HL-60 (cell line): ENCODE results near the gene ALOXE3.

Experiments used
- GABPA ChIP-seq: IDR thresholded peaks from 2 replicates; pipeline ENCODE4 v1.6.1; 2012; ENCODE audit warnings: low read depth
- POLR2AphosphoS5 ChIP-seq: IDR thresholded peaks from 2 replicates; pipeline ENCODE4 v1.6.1; 2012; ENCODE audit warnings: low read depth
- SPI1 ChIP-seq: IDR thresholded peaks from 2 replicates; pipeline ENCODE4 v1.6.1; 2012; ENCODE audit warnings: low read depth, mild to moderate bottlenecking, borderline replicate concordance
- TF ChIP-seq, protein P1 (sequence below): IDR thresholded peaks from one replicate; pipeline ENCODE4 v1.5.1; 2011; ENCODE audit warnings: low read length, control low read depth, inconsistent platforms; ENCODE audit not compliant: insufficient read depth
- TF ChIP-seq, protein P2 (sequence below): IDR thresholded peaks from 2 replicates; pipeline ENCODE4 v1.6.1; 2012; ENCODE audit warnings: low read depth; ENCODE audit not compliant: insufficient replicate concordance

DNA sequence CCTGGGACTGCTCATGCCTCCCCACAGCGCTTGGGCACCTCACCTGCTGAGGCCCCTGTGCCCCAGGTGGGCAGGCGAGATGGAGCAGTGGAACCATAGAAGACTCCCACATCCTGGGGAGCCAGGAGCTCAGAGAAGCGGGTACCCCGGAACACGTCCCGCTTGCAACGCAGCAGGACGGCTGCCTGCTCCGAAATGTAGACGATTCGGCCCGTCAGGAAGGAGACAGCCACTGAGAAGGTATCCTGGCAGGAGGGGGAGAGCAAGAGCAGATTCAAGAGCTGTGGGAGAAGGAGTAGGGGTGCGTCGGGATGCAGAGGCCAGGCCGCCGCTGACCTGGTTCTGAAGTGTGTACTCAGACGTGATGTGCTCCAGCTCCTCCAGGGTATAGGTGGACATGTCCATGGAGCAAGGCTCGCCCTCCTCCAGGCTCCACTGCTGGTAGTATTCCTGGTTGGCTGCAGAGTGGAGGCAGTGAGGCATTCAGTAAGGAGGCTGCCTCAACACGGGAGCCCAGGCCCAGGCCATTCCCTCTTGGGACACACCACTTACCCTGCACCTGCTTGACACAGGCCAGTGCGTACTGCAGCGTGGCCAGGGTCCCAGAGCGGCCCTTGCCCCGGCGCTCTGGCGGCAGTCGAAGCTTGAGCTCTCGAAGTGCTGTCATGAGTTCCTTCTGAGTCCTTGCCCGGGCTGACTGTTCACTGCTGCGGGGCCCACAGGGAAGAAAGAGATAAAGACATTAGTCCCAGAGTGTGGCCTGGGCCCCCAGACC, 31.3 kb upstream of the ALOXE3 start:
- TF ChIP-seq, protein P1, sequence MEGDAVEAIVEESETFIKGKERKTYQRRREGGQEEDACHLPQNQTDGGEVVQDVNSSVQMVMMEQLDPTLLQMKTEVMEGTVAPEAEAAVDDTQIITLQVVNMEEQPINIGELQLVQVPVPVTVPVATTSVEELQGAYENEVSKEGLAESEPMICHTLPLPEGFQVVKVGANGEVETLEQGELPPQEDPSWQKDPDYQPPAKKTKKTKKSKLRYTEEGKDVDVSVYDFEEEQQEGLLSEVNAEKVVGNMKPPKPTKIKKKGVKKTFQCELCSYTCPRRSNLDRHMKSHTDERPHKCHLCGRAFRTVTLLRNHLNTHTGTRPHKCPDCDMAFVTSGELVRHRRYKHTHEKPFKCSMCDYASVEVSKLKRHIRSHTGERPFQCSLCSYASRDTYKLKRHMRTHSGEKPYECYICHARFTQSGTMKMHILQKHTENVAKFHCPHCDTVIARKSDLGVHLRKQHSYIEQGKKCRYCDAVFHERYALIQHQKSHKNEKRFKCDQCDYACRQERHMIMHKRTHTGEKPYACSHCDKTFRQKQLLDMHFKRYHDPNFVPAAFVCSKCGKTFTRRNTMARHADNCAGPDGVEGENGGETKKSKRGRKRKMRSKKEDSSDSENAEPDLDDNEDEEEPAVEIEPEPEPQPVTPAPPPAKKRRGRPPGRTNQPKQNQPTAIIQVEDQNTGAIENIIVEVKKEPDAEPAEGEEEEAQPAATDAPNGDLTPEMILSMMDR = no peak
- no peak for TF ChIP-seq POLR2AphosphoS5
- TF ChIP-seq, protein P2, sequence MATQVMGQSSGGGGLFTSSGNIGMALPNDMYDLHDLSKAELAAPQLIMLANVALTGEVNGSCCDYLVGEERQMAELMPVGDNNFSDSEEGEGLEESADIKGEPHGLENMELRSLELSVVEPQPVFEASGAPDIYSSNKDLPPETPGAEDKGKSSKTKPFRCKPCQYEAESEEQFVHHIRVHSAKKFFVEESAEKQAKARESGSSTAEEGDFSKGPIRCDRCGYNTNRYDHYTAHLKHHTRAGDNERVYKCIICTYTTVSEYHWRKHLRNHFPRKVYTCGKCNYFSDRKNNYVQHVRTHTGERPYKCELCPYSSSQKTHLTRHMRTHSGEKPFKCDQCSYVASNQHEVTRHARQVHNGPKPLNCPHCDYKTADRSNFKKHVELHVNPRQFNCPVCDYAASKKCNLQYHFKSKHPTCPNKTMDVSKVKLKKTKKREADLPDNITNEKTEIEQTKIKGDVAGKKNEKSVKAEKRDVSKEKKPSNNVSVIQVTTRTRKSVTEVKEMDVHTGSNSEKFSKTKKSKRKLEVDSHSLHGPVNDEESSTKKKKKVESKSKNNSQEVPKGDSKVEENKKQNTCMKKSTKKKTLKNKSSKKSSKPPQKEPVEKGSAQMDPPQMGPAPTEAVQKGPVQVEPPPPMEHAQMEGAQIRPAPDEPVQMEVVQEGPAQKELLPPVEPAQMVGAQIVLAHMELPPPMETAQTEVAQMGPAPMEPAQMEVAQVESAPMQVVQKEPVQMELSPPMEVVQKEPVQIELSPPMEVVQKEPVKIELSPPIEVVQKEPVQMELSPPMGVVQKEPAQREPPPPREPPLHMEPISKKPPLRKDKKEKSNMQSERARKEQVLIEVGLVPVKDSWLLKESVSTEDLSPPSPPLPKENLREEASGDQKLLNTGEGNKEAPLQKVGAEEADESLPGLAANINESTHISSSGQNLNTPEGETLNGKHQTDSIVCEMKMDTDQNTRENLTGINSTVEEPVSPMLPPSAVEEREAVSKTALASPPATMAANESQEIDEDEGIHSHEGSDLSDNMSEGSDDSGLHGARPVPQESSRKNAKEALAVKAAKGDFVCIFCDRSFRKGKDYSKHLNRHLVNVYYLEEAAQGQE = no peak
- TF ChIP-seq SPI1 = no peak
- TF ChIP-seq GABPA = no peak
